Fibroblast of skin of back (primary cell): ENCODE results near the gene RSBN1.
"Not testable (repeated sequence)": the region's sequence is repeated elsewhere in the genome, so short reads cannot be mapped to it uniquely, and the experiment has no call there.

ENCODE experiments used
- DNase-seq: peaks from one replicate; pipeline ENCODE4 v3.0.0-alpha.2; 2013

The RSBN1 gene

GRCh38 chr1:113780374-113781146 lies 31.7 kb downstream of the RSBN1 start:
- no peak for DNase-seq

DNA sequence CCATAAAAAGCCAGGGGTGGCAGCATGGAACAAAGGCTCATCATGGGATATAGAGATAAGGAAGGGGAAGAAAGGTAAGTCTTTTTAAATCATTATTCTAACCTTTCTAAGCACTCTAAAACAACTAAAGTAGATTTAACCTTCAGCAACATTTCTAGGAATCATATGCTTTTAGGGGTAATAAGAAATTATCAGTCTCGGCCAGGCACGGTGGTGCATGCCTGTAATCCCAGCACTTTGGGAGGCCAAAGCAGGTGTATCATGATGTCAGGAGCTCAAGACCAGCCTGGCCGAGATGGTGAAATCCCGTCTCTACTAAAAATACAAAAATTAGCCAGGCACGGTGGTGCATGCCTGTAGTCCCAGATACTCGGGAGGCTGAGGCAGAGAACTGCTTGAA lies 32.7 kb downstream of the RSBN1 start:
- DNase-seq, result no peak

- no peak for DNase-seq
Measured at GRCh38 chr1:113777561-113777960, 34.7 kb downstream of the RSBN1 start.

GRCh38 chr1:113770031-113770430 lies 42.2 kb downstream of the RSBN1 start:
- DNase-seq, result no peak

DNA sequence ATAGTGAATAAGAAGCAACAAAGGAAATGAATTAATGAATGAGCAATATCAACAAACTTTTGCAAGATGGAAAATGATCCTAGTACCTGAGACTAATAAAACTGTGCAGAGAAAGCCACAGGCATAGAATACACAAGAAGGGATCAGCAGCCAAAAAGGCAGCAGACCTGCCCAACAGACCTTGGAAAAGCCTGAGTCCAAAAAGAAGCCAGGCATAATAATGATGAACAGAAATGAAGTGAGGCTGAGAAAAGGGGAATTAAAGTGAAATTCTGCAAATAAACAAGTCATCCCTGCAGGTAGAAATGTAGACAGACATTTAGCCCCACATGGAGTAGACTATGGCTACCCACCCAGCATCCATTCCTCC lies 42.7 kb downstream of the RSBN1 start:
- no peak for DNase-seq

DNA sequence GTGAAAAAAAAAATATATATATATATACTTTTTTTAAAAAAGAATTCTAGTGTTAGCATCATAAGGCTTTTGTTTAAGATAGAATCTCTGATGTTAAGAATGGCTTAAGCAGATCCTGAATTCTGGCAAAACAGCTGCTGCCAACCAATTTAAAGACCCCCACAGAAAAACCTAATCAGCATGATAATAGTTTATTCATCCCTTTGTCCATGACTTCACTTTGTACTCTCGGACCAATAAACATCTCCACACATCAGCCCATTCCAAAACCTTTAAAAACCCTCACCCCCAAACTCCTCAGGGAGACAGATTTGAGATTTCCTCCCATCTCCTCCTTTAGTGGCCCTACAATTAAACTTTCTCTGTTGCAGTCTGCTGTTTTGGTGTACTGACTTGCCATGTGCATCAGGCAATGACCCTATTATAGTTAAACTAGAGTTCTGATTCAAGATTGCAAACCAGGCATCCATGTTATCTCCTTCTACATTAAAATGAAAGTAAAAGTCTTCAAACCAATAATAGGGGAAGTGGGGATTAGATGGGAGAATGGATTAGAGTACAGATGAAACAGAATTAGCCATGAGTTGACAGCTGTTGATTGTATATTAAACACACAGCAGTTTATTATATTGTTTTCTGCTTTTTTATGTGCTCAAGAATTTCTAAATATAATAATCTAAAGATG lies 43.2 kb downstream of the RSBN1 start:
- no peak for DNase-seq

- no peak for DNase-seq
Measured at GRCh38 chr1:113765306-113766230, 46.7 kb downstream of the RSBN1 start.

GRCh38 chr1:113763661-113764060 lies 48.6 kb downstream of the RSBN1 start:
- DNase-seq, result no peak

- DNase-seq, result no peak
Measured at GRCh38 chr1:113761937-113762336, 50.3 kb downstream of the RSBN1 start.

- DNase-seq, result no peak
Measured at GRCh38 chr1:113760102-113761080, 51.9 kb downstream of the RSBN1 start.

GRCh38 chr1:113759333-113760101 lies 52.8 kb downstream of the RSBN1 start, which contains the start of gene PHTF1:
PHTF1 (minus strand) TSS chr1:113759486; CDS start chr1:113758703, 783 bp downstream.
- DNase-seq, result peak; percentile 85

DNA sequence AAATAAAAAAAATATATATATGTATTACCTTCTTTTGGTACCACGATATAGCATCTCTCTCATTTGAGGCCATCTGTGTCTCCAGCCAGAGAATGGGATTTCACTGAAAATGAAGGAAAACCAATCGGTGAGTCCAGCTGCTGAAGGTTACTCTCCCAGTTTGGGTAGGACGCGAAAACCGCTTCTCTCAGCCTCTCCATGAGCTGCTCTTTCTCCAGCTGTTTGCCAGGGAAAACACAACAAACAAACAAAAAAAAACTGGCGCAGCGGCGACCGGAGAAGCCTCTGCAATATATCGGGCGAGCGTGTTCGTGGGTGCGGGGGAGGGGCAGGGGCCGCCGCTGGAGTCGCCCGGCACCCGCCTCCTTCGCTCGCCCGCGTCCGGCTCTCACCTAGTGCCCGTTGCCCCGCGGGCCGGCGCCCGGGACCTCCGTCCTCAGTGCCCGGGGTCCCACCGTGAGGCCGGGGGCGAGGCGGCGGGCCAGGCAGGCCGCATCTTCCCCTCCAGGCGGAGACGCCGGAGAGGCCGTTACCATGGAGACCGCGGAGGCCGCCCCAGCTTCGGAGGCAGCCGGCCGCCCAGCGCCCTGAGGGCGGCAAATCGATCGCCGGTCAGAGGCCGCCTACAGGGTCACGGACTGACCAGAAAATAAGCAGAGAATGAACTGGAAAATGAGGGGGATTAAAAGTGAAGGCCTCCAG lies 53.5 kb downstream of the RSBN1 start:
- DNase-seq, result peak; percentile 57

GRCh38 chr1:113756461-113756860 lies 55.8 kb downstream of the RSBN1 start:
- no peak for DNase-seq

DNA sequence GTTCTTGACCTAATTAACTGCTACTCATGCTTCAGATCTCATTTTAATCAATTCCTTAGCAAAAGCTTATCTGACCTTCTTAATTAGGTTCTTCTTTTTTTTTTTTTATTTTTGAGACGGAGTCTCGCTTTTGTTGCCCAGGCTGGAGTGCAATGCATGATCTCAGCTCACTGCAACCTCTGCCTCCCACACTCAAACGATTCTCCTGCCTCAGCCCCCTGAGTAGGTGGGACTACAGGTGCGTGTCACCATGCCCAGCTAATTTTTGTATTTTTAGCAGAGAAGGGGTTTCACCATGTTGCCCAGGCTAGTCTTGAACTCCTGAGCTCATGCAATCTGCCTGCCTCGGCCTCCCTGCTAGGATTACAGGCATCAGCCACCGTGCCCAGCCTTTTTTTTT lies 58.9 kb downstream of the RSBN1 start:
- DNase-seq, result not testable (repeated sequence)

DNA sequence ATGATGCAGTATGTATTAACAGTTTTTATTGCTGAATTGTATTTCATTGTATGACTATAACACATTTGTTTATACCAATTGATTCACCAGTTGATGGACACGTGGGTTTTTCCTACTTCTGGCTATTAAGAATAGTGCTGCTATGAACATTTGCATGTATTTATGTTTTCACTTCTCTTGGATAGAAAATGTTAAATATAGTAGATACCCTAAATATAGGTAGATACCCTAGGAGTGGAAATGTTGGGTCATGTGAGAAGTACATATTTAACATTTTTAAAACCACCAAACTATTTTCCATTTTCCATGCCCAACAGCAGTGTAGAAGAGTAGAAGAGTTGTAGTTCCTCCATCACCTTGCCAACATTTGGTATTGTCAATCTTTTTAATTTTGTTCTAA lies 60.8 kb downstream of the RSBN1 start:
- no peak for DNase-seq

- no peak for DNase-seq
Measured at GRCh38 chr1:113751114-113751513, 61.2 kb downstream of the RSBN1 start.

- DNase-seq, result no peak
Measured at GRCh38 chr1:113749402-113749801, 62.9 kb downstream of the RSBN1 start.

DNA sequence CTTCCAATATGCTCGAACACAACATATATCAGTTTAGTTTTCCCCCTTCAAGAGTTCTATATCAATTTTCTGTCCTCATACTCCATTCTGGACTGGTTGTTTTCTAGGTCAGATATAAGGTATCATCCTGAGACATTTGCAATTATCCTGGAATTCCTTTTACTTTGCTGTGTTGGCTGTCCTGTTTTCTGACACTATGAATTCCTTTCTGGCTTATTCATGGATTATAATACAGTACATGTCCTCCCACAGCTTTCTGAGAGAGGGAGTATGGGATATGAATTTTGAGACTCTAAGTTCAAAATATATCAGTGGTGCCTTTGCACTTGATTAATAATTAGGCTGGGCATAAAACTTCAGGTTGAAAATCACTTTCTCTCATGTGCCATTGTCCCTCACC lies 64.9 kb downstream of the RSBN1 start:
- peak; percentile 57 for DNase-seq

- no peak for DNase-seq
Measured at GRCh38 chr1:113745425-113745824, 66.9 kb downstream of the RSBN1 start.

- DNase-seq, result no peak
Measured at GRCh38 chr1:113744114-113744513, 68.2 kb downstream of the RSBN1 start.
